Parathyroid adenoma (tissue), 2 donors: ENCODE measurements around the gene INPP5B.
"Not testable (repeated sequence)": the region's sequence is repeated elsewhere in the genome, so short reads cannot be mapped to it uniquely, and the experiment has no call there.

Experiments used
- H2AFZ ChIP-seq: fragments of 300-600 bp; sonication (generic); one replicate; pipeline ENCODE4 v1.7.0; 2017; ENCODE audit warnings: antibody characterized with exemption, mild to moderate bottlenecking
- H3K27ac ChIP-seq: fragments of 300-600 bp; sonication (generic); one replicate; pipeline ENCODE4 v1.7.0; 2017
- H3K27me3 ChIP-seq: fragments of 300-600 bp; sonication (generic); one replicate; pipeline ENCODE4 v1.7.0; 2017; ENCODE audit warnings: low read length; ENCODE audit not compliant: control insufficient read depth, insufficient read depth
- H3K36me3 ChIP-seq: fragments of 300-600 bp; sonication (generic); one replicate; pipeline ENCODE4 v1.7.0; 2017; ENCODE audit warnings: low read length; ENCODE audit not compliant: control insufficient read depth, insufficient read depth
- H3K4me1 ChIP-seq: fragments of 300-600 bp; sonication (generic); one replicate; pipeline ENCODE4 v1.7.0; 2017; ENCODE audit warnings: control low read depth
- H3K4me2 ChIP-seq: fragments of 300-600 bp; sonication (generic); one replicate; pipeline ENCODE4 v1.7.0; 2017; ENCODE audit warnings: low read length
- H3K4me3 ChIP-seq: fragments of 300-600 bp; sonication (generic); one replicate; pipeline ENCODE4 v1.7.0; 2017; ENCODE audit warnings: low read depth, low read length
- H3K79me2 ChIP-seq: fragments of 300-600 bp; sonication (generic); one replicate; pipeline ENCODE4 v1.7.0; 2017; ENCODE audit warnings: control low read depth
- H3K9ac ChIP-seq: fragments of 300-600 bp; sonication (generic); one replicate; pipeline ENCODE4 v1.7.0; 2017; ENCODE audit warnings: mild to moderate bottlenecking
- H3K9me3 ChIP-seq: fragments of 300-600 bp; sonication (generic); one replicate; pipeline ENCODE4 v1.7.0; 2017; ENCODE audit warnings: low read length; ENCODE audit not compliant: control insufficient read depth
- CTCF ChIP-seq: fragments of 300-600 bp; sonication (generic); IDR thresholded peaks from one replicate; pipeline ENCODE4 v1.7.0; 2017; ENCODE audit warnings: antibody characterized with exemption, mild to moderate bottlenecking
- donor health status: primary hyperparathyroidism.

Gene INPP5B

GRCh38 chr1:37987679-37988078 lies 40.8 kb upstream of the INPP5B start:
- H3K79me2 ChIP-seq, result no peaks in the 10 kb centered on the region
- TF ChIP-seq CTCF, result no peak
- H3K27me3 ChIP-seq, result no peaks in the 10 kb centered on the region
- H3K27ac ChIP-seq, result no peak overlapping the region
- no peaks in the 10 kb centered on the region for H3K36me3 ChIP-seq
- no peak overlapping the region for H3K4me3 ChIP-seq
- H3K4me2 ChIP-seq, result no peak overlapping the region
- no peak overlapping the region for H3K9ac ChIP-seq
- no peak overlapping the region for H2AFZ ChIP-seq
- H3K4me1 ChIP-seq, result no peaks in the 10 kb centered on the region
- no peaks in the 10 kb centered on the region for H3K9me3 ChIP-seq

- Histone ChIP-seq H3K27me3 (no peaks in the 10 kb centered on the region), H3K79me2 (no peaks in the 10 kb centered on the region), H2AFZ (no peak overlapping the region), H3K9ac (no peak overlapping the region), H3K4me2 (no peak overlapping the region), H3K27ac (no peak overlapping the region), H3K4me1 (no peaks in the 10 kb centered on the region), H3K36me3 (no peaks in the 10 kb centered on the region), H3K9me3 (no peaks in the 10 kb centered on the region), H3K4me3 (no peak overlapping the region)
- no peak for TF ChIP-seq CTCF
Observed at GRCh38 chr1:37983546-37983945, 36.7 kb upstream of the INPP5B start.

GRCh38 chr1:37978541-37978940 lies 31.7 kb upstream of the INPP5B start:
- no peaks in the 10 kb centered on the region for H3K27me3 ChIP-seq
- no peak overlapping the region for H3K4me2 ChIP-seq
- no peaks in the 10 kb centered on the region for H3K9me3 ChIP-seq
- H3K79me2 ChIP-seq, result no peaks in the 10 kb centered on the region
- H3K4me3 ChIP-seq, result no peak overlapping the region
- H3K4me1 ChIP-seq, result no peaks in the 10 kb centered on the region
- H3K36me3 ChIP-seq, result no peaks in the 10 kb centered on the region
- no peak overlapping the region for H2AFZ ChIP-seq
- no peak overlapping the region for H3K27ac ChIP-seq
- TF ChIP-seq CTCF, result no peak
- H3K9ac ChIP-seq, result no peak overlapping the region

GRCh38 chr1:37975083-37975482 lies 28.2 kb upstream of the INPP5B start:
- not testable (repeated sequence) for H3K4me1 ChIP-seq, H3K27me3 ChIP-seq, H3K36me3 ChIP-seq, H3K9me3 ChIP-seq, H3K9ac ChIP-seq, H3K27ac ChIP-seq, H2AFZ ChIP-seq, H3K79me2 ChIP-seq, H3K4me2 ChIP-seq, H3K4me3 ChIP-seq
- TF ChIP-seq CTCF, result peak; percentile 21

DNA sequence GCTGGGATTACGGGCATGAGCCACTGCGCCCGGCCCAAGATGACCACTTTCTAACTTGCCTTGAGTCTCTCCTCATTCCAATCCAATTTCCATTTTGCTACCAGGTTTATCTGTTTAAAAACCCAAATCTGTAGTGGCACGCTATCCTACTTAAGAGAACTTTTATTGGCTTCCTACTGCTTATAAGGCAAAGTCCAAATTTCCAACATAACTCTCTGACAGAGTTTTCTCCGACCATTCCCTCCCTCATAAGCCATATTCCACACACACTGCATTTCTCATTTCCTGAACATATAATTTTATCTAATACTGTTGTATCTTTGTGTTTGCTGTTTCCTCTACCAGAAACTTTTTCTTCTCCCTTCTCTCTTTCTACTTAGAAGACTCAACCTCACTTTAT lies 27.7 kb upstream of the INPP5B start:
- Histone ChIP-seq H3K9me3 (no peaks in the 10 kb centered on the region), H3K27ac (no peak overlapping the region), H3K36me3 (no peaks in the 10 kb centered on the region), H3K79me2 (no peaks in the 10 kb centered on the region), H3K4me2 (no peak overlapping the region), H2AFZ (no peak overlapping the region), H3K4me3 (no peak overlapping the region), H3K4me1 (no peaks in the 10 kb centered on the region), H3K27me3 (no peaks in the 10 kb centered on the region), H3K9ac (no peak overlapping the region)
- TF ChIP-seq CTCF, result no peak

GRCh38 chr1:37973684-37974083 lies 26.8 kb upstream of the INPP5B start:
- H3K36me3 ChIP-seq, H3K9me3 ChIP-seq, H3K27me3 ChIP-seq, H2AFZ ChIP-seq, H3K9ac ChIP-seq, H3K4me2 ChIP-seq, H3K79me2 ChIP-seq, H3K4me1 ChIP-seq, H3K4me3 ChIP-seq, H3K27ac ChIP-seq: not testable (repeated sequence)
